Glomerular visceral epithelial cell (primary cell): ENCODE data around the gene KIAA1958.
A peak's percentile ranks its signal among the peaks of the same experiment; 100 is the strongest.

Source experiments
- DNase-seq: peaks from one replicate; pipeline ENCODE4 v3.0.0-alpha.2; 2016; ENCODE audit errors: extremely low spot score

Gene KIAA1958

GRCh38 chr9:112529316-112529715, 42.7 kb downstream of the KIAA1958 start:
- no peak for DNase-seq

- DNase-seq: no peak
Observed at GRCh38 chr9:112530751-112531205, 44.2 kb downstream of the KIAA1958 start.

- peak; percentile 74 for DNase-seq
Observed at GRCh38 chr9:112531666-112532282, 45.1 kb downstream of the KIAA1958 start.

GRCh38 chr9:112532427-112532826, 45.8 kb downstream of the KIAA1958 start:
- peak; percentile 28 for DNase-seq

- no peak for DNase-seq
Observed at GRCh38 chr9:112533660-112534059, 47.0 kb downstream of the KIAA1958 start.

GRCh38 chr9:112535301-112535700, 48.7 kb downstream of the KIAA1958 start:
- DNase-seq: no peak

GRCh38 chr9:112535811-112536210, 49.2 kb downstream of the KIAA1958 start:
- peak; percentile 61 for DNase-seq

- DNase-seq: no peak
Observed at GRCh38 chr9:112537561-112537960, 50.9 kb downstream of the KIAA1958 start.

- no peak for DNase-seq
Observed at GRCh38 chr9:112540800-112541199, 54.2 kb downstream of the KIAA1958 start.

- no peak for DNase-seq
Observed at GRCh38 chr9:112541685-112542084, 55.1 kb downstream of the KIAA1958 start.

GRCh38 chr9:112542593-112543292, 56.1 kb downstream of the KIAA1958 start:
- no peak for DNase-seq

- DNase-seq: no peak
Observed at GRCh38 chr9:112544477-112544876, 57.9 kb downstream of the KIAA1958 start.

- DNase-seq: no peak
Observed at GRCh38 chr9:112545237-112545636, 58.6 kb downstream of the KIAA1958 start.

GRCh38 chr9:112546149-112547012, 59.8 kb downstream of the KIAA1958 start:
- no peak for DNase-seq

GRCh38 chr9:112548051-112548440, 61.4 kb downstream of the KIAA1958 start:
- DNase-seq: no peak

GRCh38 chr9:112548836-112549595, 62.4 kb downstream of the KIAA1958 start:
- DNase-seq: no peak

GRCh38 chr9:112550531-112550930, 63.9 kb downstream of the KIAA1958 start:
- DNase-seq: no peak

GRCh38 chr9:112551641-112552040, 65.0 kb downstream of the KIAA1958 start:
- DNase-seq: no peak

- DNase-seq: no peak
Observed at GRCh38 chr9:112552229-112553056, 65.8 kb downstream of the KIAA1958 start.

- no peak for DNase-seq
Observed at GRCh38 chr9:112553256-112553826, 66.7 kb downstream of the KIAA1958 start.
